HepG2 (cell line): ENCODE results near the gene STX10. TPM values are rescaled to one million over a fixed set of nuclear protein-coding genes. Genes with fewer than 3 reads are reported as not detected.

Source experiments
- ATAC-seq: fragments of 200-7000 bp; cut with Tn5 transposase; 3 replicates; pipeline ENCODE4 v1.9.1; 2020; ENCODE audit warnings: mild to moderate bottlenecking, moderate library complexity
- BruUV-seq: library from RNA; stranded (reverse); fragments of 400-500 nt; replicated peaks from 2 replicates; lab custom pipeline; 2021; lab: Mats Ljungman, UMichigan
- CTCF ChIA-PET: fragments of 300-600 bp; formaldehyde crosslinking; extraction: SDS; loops from one replicate; lab custom pipeline; 2021; ENCODE audit warnings: low total read pairs, inconsistent platforms, low intra/inter-chr PET ratio; lab: Yijun Ruan, JAX
- POLR2A ChIA-PET: fragments of 350-600 bp; sonication (Branson Sonifier 250); formaldehyde crosslinking; loops from one replicate; lab custom pipeline; 2020; ENCODE audit warnings: antibody characterized with exemption, inconsistent platforms; lab: Yijun Ruan, JAX
- DNase-seq: peaks from one replicate; pipeline ENCODE4 v3.0.0-alpha.2; 2015; ENCODE audit warnings: low spot score
- FAIRE-seq: peaks from 3 replicates; lab custom pipeline; 2011; peaks lifted over from hg19 to GRCh38; lab: Jason Lieb, UNC
- H2AFZ ChIP-seq: one replicate; pipeline ENCODE4 v1.6.1; 2011; ENCODE audit warnings: low read length, inconsistent platforms
- H3K27ac ChIP-seq: fragments of 300-600 bp; 3 replicates; pipeline ENCODE4 v1.8.0; 2011; ENCODE audit warnings: mixed run types, mild to moderate bottlenecking, mixed read lengths, low read length, inconsistent platforms; ENCODE audit not compliant: insufficient read depth; ENCODE audit errors: extremely low read length
- H3K27me3 ChIP-seq, 2 experiments: fragments of 200-600 bp in 1 of 2; 2 replicates in 1 of 2; 3 replicates in 1 of 2; pipeline versions ENCODE4 v1.6.0 to v1.8.0; 2011; ENCODE audit warnings: low read length in 2 of 2, mild to moderate bottlenecking in 2 of 2, moderate library complexity in 2 of 2, inconsistent platforms in 1 of 2; ENCODE audit not compliant: insufficient read depth in 2 of 2, control insufficient read depth in 1 of 2
- H3K36me3 ChIP-seq, 2 experiments: fragments of 200-600 bp in 1 of 2; replicated peaks in 1 of 2; 2 replicates in 1 of 2; 3 replicates in 1 of 2; pipeline versions ENCODE4 v1.5.1 to v1.8.0; 2011; ENCODE audit warnings: low read length in 2 of 2, inconsistent platforms in 1 of 2; ENCODE audit not compliant: insufficient read depth in 2 of 2, control insufficient read depth in 1 of 2
- H3K4me1 ChIP-seq: 2 replicates; pipeline ENCODE4 v1.5.1; 2012; ENCODE audit warnings: low read length, inconsistent platforms; ENCODE audit not compliant: insufficient read depth
- H3K4me2 ChIP-seq: 2 replicates; pipeline ENCODE4 v1.6.0; 2011; ENCODE audit warnings: low read depth, low read length, inconsistent platforms
- H3K4me3 ChIP-seq, 3 experiments: fragments of 200-600 bp in 1 of 3; sonication (generic), shearing (Covaris generic) in 1 of 3; replicated peaks in 1 of 3; 2 replicates each; pipeline ENCODE4 v1.5.1; 2011 to 2016; ENCODE audit warnings: low read length in 3 of 3, inconsistent platforms in 2 of 3, low read depth in 2 of 3, mild to moderate bottlenecking in 2 of 3, control low read depth in 1 of 3, mixed read lengths in 1 of 3; ENCODE audit not compliant: insufficient read depth in 1 of 3
- H3K79me2 ChIP-seq: one replicate; pipeline ENCODE4 v1.6.1; 2011; ENCODE audit warnings: low read length, inconsistent platforms; ENCODE audit not compliant: insufficient read depth
- H3K9ac ChIP-seq: 2 replicates; pipeline ENCODE4 v1.6.0; 2011; ENCODE audit warnings: mild to moderate bottlenecking, low read depth, low read length, inconsistent platforms; ENCODE audit not compliant: insufficient read depth
- H3K9me3 ChIP-seq: 2 replicates; pipeline ENCODE4 v1.5.1; 2012; ENCODE audit warnings: mild to moderate bottlenecking, low read length
- H4K20me1 ChIP-seq: 2 replicates; pipeline ENCODE4 v1.6.0; 2011; ENCODE audit warnings: inconsistent platforms, mild to moderate bottlenecking, low read length, moderate library complexity; ENCODE audit not compliant: insufficient read depth
- CEBPB ChIP-seq: IDR thresholded peaks from 2 replicates; pipeline ENCODE4 v1.6.1; 2011; ENCODE audit warnings: low read depth, low read length, improper control_type of control experiment, borderline replicate concordance
- CHCHD3 ChIP-seq: sonication (generic); formaldehyde crosslinking; IDR thresholded peaks from 2 replicates; pipeline ENCODE4 v1.8.0; 2022; ENCODE audit warnings: mild to moderate bottlenecking, missing genetic modification reagents, moderate library complexity
- ETV6 ChIP-seq: sonication (generic); formaldehyde crosslinking; conservative IDR thresholded peaks from 2 replicates; pipeline ENCODE4 v1.4.0; 2020; ENCODE audit warnings: missing genetic modification reagents
- MAF1 ChIP-seq: sonication (generic); formaldehyde crosslinking; IDR thresholded peaks from 2 replicates; pipeline ENCODE4 v1.5.0; 2020; ENCODE audit warnings: missing genetic modification reagents, borderline replicate concordance
- TBX3 ChIP-seq: fragments of 450-650 bp; IDR thresholded peaks from 2 replicates; pipeline ENCODE4 v1.6.1; 2017; ENCODE audit warnings: antibody characterized with exemption, mild to moderate bottlenecking, inconsistent platforms, borderline replicate concordance
- ZFP36L2 ChIP-seq: sonication (generic); formaldehyde crosslinking; IDR thresholded peaks from 2 replicates; pipeline ENCODE4 v1.4.0; 2020; ENCODE audit warnings: missing genetic modification reagents
- WGBS: methylation state at CpG from one replicate; pipeline ENCODE4 v1.1.6; 2017; ENCODE audit warnings: low lambda C conversion rate; 5-methylcytosine and 5-hydroxymethylcytosine counted together
- in situ Hi-C: cut with HindIII; loops from 2 replicates; pipeline ENCODE4 v1.10.0; 2017; ENCODE audit warnings: low pct_unique_long_range_greater_than_20kb; ENCODE audit not compliant: extremely low pct_ligation_motif_present
- intact Hi-C: fragments of 100-400 bp; cut with micrococcal nuclease; formaldehyde crosslinking; loops from one replicate; pipeline ENCODE4 v1.10.0; 2022; ENCODE audit not compliant: unreplicated experiment
- polyA plus RNA-seq, 8 experiments: library from polyadenylated mRNA; depleted of rRNA in 3 of 8; stranded (reverse) in 7 of 8; unstranded in 1 of 8; fragments of >200 nt; fragmentation: Illumina TruSeq in 4 of 8; extraction: Trizol in 4 of 8; gene quantifications; 2 replicates each; pipeline versions ENCODE4 v1.2.1 to v1.2.3, GENCODE V29; 2011 to 2016; ENCODE audit warnings: low read depth in 4 of 8, missing spikeins in 1 of 8, mixed read lengths in 1 of 8; ENCODE audit not compliant: insufficient read depth in 1 of 8
- total RNA-seq, 5 experiments: library from RNA; depleted of rRNA; stranded (reverse); fragments of >200 nt; fragmentation: Illumina TruSeq; extraction: Trizol; gene quantifications; 2 replicates each; pipeline ENCODE4 v1.2.3, GENCODE V29; 2016; ENCODE audit warnings: low read depth in 1 of 5
- TF ChIP-seq, protein P1 (sequence below): sonication (generic); formaldehyde crosslinking; IDR thresholded peaks from 2 replicates; pipeline ENCODE4 v1.4.0; 2020; ENCODE audit warnings: mild to moderate bottlenecking, missing genetic modification reagents
- TF ChIP-seq, protein P2 (sequence below): sonication (generic); formaldehyde crosslinking; IDR thresholded peaks from 2 replicates; pipeline ENCODE4 v1.4.0; 2020; ENCODE audit warnings: missing genetic modification reagents, mild to moderate bottlenecking, borderline replicate concordance
- TF ChIP-seq, protein P3 (sequence below): IDR thresholded peaks from 2 replicates; pipeline ENCODE4 v1.6.1; 2016; ENCODE audit warnings: mild to moderate bottlenecking
- TF ChIP-seq, protein P4 (sequence below): sonication (generic); formaldehyde crosslinking; IDR thresholded peaks from 2 replicates; pipeline ENCODE4 v1.8.1; 2023; ENCODE audit warnings: missing genetic modification reagents, inconsistent platforms, borderline replicate concordance

The STX10 gene
- total and polyA plus RNA-seq, 2 of the 13 experiments (the other 11 are each of a cell fraction or from before 2014, with no cell fraction given), result 47.9 to 66.4 TPM

DNA sequence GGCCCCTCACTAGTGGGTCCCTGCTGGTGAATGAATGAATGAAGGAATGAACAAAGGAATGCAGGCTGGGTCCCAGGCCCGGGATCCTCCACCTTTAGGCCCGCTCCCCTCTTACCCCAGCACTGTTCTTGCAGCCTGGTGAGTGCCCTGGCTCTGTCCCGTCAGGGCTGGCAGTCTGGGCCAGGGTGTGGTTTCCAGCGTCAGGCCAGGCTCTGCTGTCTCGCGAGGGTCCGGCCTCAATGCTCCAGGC is 47.8 kb downstream of the STX10 start (continued):
- TF ChIP-seq, protein P1, sequence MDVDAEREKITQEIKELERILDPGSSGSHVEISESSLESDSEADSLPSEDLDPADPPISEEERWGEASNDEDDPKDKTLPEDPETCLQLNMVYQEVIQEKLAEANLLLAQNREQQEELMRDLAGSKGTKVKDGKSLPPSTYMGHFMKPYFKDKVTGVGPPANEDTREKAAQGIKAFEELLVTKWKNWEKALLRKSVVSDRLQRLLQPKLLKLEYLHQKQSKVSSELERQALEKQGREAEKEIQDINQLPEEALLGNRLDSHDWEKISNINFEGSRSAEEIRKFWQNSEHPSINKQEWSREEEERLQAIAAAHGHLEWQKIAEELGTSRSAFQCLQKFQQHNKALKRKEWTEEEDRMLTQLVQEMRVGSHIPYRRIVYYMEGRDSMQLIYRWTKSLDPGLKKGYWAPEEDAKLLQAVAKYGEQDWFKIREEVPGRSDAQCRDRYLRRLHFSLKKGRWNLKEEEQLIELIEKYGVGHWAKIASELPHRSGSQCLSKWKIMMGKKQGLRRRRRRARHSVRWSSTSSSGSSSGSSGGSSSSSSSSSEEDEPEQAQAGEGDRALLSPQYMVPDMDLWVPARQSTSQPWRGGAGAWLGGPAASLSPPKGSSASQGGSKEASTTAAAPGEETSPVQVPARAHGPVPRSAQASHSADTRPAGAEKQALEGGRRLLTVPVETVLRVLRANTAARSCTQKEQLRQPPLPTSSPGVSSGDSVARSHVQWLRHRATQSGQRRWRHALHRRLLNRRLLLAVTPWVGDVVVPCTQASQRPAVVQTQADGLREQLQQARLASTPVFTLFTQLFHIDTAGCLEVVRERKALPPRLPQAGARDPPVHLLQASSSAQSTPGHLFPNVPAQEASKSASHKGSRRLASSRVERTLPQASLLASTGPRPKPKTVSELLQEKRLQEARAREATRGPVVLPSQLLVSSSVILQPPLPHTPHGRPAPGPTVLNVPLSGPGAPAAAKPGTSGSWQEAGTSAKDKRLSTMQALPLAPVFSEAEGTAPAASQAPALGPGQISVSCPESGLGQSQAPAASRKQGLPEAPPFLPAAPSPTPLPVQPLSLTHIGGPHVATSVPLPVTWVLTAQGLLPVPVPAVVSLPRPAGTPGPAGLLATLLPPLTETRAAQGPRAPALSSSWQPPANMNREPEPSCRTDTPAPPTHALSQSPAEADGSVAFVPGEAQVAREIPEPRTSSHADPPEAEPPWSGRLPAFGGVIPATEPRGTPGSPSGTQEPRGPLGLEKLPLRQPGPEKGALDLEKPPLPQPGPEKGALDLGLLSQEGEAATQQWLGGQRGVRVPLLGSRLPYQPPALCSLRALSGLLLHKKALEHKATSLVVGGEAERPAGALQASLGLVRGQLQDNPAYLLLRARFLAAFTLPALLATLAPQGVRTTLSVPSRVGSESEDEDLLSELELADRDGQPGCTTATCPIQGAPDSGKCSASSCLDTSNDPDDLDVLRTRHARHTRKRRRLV, result peak; percentile 98
- 0 out of 2 replicates have a peak, but pooled peaks have one; percentile 53 for TF ChIP-seq CHCHD3
- peak; percentile 4; the same call in 1 of the 2 replicates for TF ChIP-seq TBX3
- no peak for TF ChIP-seq ZFP36L2 (CRISPR knock-in tag)
- no peak for TF ChIP-seq MAF1 (CRISPR knock-in tag)

DNA sequence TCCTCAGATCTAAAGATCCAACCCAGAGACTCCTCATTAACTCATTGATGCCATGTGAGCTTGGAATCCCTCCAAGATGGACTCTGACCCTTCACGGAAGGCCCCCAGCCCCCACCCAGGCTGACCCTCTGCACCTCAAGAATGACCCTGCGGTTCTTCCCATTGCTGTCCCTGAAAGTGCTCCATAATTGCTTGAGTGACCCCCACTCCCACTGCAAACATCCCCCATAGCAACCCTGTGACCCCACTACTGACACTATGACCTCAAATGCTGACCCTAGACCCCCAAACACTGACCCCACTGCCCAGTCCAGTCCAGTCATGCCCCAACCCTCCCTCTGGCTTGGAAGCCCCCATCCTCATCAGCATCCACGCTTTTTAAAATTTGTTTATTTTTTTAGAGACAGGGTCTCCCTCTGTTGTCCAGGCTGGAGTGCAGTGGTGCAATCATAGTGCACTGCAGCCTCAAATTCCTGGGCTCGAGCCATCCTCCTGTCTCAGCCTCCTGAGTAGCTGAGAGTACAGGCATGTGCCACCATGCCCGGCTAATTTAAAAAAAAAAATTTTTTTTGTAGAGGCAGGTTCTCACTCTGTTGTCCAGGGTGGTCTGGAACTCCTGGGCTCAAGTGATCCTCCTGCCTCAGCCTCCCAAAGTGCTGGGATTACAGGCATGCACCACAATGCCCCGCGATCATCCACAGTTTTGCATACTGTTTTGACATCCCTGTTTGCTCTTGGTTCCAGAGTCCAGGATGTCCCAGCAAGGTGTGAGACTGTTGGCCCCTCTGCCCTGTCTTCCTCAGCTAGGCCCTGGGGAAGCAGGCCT is 48.4 kb downstream of the STX10 start:
- no peaks in the 10 kb centered on the region for H3K9me3 ChIP-seq
- H3K9ac ChIP-seq, result peak overlapping the region; percentile 61
- POLR2A ChIA-PET, result interaction anchor here (0.6 to 1.6 kb wide), 3 partner anchors 9 to 61 kb away, joined by 3 to 4 read pairs (median 4); no protein-coding TSS in a partner anchor
- peak; percentile 75 for DNase-seq
- H3K79me2 ChIP-seq, result no peaks in the 10 kb centered on the region
- FAIRE-seq, result peak; percentile 68
- no peak overlapping the region for H2AFZ ChIP-seq
- peak; percentile 76 for ATAC-seq
- in situ Hi-C loops, result no loop called here
- BruUV-seq, result no TSS peak
- H3K4me1 ChIP-seq, result peaks cover 23% of the 10 kb centered on the region
- intact Hi-C loops, result no loop called here
- H4K20me1 ChIP-seq, result no peaks in the 10 kb centered on the region; the same call in 1 of the 2 replicates
- CTCF ChIA-PET, result no interaction called here
- H3K4me3 ChIP-seq, result peak overlapping the region; percentile 24 to 72 (median 53); a peak in 5 of 6 replicates
- no peaks in the 10 kb centered on the region for H3K27me3 ChIP-seq
- H3K27ac ChIP-seq, result peak overlapping the region; percentile 70
- H3K4me2 ChIP-seq, result peak overlapping the region; percentile 91
- WGBS, result 37% methylated on average over 7 of the region's 7 CpGs
- 0 out of 5 replicates have a peak, but pooled peaks cover 0 to 3% of the 10 kb centered on the region in 2 experiments for H3K36me3 ChIP-seq
- TF ChIP-seq, protein P2, sequence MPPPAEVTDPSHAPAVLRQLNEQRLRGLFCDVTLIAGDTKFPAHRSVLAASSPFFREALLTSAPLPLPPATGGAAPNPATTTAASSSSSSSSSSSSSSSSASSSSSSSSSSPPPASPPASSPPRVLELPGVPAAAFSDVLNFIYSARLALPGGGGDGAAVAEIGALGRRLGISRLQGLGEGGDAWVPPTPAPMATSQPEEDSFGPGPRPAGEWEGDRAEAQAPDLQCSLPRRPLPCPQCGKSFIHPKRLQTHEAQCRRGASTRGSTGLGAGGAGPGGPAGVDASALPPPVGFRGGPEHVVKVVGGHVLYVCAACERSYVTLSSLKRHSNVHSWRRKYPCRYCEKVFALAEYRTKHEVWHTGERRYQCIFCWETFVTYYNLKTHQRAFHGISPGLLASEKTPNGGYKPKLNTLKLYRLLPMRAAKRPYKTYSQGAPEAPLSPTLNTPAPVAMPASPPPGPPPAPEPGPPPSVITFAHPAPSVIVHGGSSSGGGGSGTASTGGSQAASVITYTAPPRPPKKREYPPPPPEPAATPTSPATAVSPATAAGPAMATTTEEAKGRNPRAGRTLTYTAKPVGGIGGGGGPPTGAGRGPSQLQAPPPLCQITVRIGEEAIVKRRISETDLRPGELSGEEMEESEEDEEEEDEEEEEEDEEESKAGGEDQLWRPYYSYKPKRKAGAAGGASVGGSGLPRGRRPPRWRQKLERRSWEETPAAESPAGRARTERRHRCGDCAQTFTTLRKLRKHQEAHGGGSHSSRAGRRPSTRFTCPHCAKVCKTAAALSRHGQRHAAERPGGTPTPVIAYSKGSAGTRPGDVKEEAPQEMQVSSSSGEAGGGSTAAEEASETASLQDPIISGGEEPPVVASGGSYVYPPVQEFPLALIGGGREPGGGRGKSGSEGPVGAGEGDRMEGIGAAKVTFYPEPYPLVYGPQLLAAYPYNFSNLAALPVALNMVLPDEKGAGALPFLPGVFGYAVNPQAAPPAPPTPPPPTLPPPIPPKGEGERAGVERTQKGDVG (CRISPR knock-in tag), result 0 out of 2 replicates have a peak, but pooled peaks have one; percentile 17
- TF ChIP-seq CEBPB, result peak; percentile 45; the same call in 1 of the 2 replicates
- TF ChIP-seq, protein P3, sequence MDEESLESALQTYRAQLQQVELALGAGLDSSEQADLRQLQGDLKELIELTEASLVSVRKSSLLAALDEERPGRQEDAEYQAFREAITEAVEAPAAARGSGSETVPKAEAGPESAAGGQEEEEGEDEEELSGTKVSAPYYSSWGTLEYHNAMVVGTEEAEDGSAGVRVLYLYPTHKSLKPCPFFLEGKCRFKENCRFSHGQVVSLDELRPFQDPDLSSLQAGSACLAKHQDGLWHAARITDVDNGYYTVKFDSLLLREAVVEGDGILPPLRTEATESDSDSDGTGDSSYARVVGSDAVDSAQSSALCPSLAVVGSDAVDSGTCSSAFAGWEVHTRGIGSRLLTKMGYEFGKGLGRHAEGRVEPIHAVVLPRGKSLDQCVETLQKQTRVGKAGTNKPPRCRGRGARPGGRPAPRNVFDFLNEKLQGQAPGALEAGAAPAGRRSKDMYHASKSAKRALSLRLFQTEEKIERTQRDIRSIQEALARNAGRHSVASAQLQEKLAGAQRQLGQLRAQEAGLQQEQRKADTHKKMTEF (CRISPR knock-in tag), result no peak
- TF ChIP-seq, protein P4, sequence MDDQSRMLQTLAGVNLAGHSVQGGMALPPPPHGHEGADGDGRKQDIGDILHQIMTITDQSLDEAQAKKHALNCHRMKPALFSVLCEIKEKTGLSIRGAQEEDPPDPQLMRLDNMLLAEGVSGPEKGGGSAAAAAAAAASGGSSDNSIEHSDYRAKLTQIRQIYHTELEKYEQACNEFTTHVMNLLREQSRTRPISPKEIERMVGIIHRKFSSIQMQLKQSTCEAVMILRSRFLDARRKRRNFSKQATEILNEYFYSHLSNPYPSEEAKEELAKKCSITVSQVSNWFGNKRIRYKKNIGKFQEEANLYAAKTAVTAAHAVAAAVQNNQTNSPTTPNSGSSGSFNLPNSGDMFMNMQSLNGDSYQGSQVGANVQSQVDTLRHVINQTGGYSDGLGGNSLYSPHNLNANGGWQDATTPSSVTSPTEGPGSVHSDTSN (CRISPR knock-in tag), result no peak
- 0 out of 2 replicates have a peak, but pooled peaks have one; percentile 30 for TF ChIP-seq ETV6
